Eye (tissue), 1 donor: ENCODE measurements around the gene ZNF563.
A peak's percentile ranks its signal among the peaks of the same experiment; 100 is the strongest.

Experiments
- DNase-seq: peaks from one replicate; pipeline ENCODE4 v3.0.0-alpha.2; 2015

The ZNF563 gene

DNA sequence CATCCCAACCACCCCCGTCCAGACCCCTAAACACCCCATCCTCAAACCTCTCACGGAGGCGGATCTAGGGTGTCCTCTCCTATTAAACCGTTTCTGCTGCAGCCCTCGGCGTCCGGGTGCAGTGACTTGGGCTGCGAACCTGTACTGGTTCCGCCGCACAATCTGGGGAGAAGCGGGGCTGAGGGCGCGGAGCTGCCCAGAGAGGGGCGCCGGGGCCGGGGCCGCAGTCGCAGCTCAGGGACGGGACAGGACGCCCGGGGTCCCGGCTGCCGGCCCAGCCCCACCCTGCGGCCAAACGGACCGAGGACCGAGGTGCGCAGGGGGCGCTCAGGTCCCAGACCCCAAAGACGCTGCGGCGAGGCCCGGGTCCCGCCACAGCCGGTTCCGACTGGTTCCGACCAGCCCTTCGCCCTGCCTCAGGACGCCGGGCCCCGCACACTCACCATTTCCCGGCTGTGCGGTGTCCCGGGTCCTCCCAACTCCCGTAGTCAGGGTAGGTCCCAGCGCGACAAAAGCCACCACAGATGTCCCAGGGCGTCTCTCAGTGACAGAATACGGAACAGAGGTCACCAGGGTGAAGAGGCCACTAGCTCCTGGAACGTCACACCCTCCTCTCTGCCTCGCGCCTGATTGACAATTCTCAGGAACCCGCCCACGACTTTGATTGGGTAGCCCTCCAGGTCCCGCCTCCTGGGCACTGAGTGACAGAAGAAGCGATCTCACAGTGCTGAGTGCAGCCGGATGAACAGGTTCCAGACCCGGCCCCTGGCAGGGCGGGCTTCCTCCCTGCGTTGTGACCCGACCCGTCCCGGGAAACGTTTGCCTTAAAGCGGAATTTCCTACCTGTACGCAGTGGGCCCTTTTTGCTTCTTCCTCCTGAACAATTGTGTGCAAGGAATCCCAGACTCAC lies 38.9 kb downstream of the ZNF563 start, which contains the start of gene ZNF44:
TSS of gene ZNF44 (minus strand) at position 635 of the 910 bp plus-strand sequence. CDS start at position 446, 189 bp downstream.
- DNase-seq, result peak; percentile 99

DNA sequence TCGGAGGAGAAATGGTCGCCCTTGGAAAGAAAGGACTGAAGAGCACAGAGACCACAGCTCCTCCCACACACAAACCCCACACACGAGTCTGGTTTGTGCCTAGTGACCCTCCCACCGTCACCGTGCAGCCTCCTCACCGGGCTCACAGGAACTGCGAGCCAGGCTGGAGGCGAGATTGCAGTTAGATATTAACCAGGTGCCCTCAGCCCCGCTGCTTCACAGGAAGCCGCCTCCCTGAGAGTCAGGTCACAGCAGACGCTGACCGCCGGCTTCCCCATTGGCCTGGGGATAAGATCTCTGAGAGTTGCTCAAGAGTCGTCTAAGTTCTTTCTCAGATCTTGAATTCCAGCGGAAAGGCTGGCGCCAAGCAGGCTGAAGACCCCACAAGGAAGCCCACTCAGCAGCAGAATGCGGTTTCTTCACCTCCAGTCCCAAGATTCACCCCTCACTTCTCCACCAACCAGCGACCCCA lies 39.6 kb downstream of the ZNF563 start:
- DNase-seq, result peak; percentile 71

DNA sequence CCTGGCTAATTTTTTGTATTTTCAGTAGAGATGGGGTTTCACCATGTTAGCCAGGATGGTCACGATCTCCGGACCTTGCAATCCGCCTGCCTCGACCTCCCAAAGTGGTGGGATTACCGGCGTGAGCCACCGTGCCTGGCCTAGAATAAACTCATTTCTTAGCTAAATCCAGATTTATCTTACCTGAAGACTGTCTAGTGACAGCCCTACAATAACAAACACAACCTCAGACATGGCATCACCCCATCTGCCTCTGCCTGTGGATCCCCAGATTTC lies 43.7 kb downstream of the ZNF563 start:
- DNase-seq, result no peak

DNA sequence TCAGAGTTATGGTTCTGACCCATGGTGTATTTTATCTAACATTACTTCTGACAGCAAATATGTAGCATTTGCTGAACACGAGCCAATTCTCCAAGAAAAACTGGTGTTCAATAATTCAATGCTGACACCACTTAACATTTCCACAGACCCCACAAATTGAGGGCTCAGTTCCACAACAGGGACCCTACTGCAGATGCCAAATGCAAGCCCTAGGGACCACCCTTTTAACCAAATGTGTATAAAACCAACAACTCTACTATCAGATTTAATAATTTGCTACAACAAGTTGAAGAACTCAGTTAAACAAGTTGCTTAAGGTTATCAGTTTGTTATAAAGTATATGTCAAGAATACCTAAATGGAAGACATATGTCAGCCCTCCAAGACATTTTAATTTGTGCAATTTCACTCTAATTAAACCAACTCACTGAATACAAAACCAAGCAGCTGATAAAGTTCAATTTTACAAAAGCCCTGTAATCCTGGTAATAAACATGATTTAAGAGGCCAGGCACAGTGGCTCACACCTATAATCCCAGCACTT lies 45.4 kb downstream of the ZNF563 start:
- DNase-seq, result no peak

DNA sequence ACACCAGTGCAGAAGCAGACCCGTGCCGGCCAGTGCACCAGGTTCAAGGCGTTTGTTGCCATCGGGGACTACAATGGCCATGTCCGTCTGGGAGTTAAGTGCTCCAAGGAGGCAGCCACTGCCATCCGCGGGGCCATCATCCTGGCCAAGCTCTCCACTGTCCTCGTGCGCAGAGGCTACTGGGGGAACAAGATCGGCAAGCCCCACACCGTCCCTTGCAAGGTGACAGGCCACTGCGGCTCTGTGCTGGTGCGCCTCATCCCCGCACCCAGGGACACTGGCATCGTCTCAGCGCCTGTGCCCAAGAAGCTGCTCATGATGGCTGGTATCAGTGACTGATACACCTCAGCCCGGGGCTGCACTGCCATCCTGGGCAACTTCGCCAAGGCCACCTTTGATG lies 48.8 kb downstream of the ZNF563 start:
- no peak for DNase-seq

DNA sequence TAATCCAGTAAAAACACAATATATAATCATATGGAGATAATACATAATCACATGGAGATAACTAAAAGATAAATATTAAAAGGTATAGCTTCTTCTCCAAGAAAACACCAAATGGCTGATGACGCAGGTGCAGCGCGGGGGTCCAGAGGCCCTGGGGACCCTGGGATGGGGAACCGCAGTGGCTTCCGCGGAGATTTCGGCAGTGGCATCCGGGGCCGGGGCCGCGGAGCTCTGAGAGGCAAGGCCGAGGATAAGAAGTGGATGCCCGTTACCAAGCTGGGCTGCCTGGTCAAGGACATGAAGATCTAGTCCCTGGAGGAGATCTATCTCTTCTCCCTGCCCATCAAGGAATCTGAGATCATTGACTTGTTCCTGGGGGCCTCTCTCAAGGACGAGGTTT lies 49.2 kb downstream of the ZNF563 start:
- no peak for DNase-seq

DNA sequence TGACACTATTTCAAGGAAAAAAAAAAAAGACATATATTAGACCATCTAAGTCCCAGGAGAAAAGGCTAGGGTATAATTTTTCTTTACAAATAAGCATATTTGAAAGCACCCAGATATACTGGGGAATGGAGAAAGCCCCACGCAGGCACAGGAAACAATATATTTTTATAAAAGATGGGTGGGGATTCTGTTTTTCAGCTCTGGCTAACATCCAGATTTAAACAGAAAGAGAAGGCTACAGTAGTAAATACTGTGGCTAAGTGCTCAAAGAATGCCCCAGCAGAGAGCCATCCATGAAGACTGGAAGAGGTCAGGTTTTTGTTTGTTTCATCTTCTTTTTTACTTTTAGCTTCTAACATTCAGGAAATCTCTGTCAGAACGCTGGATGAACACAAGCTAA lies 54.7 kb downstream of the ZNF563 start:
- no peak for DNase-seq

DNA sequence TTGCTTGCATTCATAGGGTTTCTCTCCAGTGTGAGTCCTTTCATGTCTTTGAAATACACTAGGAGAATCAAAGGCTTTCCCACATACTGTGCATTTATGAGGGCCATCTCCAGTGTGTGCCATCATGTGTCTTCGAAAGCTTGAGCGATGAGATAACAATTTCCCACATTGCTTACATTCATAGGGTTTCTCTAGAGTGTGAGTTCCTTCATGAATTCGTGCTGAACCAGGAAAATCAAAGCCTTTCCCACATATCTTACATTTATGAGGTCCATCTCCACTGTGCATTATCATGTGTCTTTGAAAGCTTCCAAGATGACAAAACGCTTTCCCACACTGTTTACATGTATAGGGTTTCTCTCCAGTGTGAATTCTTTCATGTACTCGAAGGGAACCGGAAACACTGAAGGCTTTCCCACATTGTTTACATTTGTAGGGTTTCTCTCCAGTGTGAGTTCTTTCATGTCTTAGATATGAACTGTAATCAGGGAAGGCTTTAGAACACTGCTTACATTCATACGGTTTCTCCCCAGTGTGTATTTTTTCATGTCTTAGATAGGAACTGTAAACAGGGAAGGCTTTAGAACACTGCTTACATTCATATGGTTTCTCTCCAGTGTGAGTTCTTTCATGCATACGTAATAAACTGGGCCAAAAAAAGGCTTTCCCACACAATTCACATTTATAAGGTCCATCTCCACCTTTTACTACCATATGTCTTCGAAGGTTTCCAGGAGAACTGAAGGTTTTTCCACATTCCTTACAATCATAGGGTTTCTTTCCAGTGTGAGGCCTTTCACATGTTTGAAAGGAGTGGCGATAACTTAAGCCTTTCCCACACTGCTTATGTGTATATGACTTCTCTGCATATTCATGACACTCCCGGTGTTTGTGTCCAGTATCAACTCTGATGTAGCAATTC lies 60.2 kb downstream of the ZNF563 start:
- no peak for DNase-seq

DNA sequence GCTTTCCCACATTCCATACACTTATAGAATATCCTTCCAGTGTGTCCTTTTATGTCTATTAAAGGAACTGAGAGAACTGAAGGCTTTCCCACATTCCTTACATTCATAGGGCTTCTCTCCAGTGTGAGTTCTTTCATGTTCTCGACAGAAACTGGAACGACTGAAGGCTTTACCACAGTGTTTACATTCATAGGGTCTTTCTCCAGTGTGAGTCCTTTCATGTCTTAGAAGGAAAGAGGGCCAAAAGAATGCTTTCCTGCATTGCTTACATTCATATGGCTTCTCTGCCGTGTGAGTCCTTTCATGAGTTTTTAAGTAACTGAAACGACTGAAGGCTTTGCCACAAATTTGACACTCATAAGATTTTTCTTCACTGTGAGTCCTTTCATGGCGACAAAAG lies 61.0 kb downstream of the ZNF563 start:
- no peak for DNase-seq

DNA sequence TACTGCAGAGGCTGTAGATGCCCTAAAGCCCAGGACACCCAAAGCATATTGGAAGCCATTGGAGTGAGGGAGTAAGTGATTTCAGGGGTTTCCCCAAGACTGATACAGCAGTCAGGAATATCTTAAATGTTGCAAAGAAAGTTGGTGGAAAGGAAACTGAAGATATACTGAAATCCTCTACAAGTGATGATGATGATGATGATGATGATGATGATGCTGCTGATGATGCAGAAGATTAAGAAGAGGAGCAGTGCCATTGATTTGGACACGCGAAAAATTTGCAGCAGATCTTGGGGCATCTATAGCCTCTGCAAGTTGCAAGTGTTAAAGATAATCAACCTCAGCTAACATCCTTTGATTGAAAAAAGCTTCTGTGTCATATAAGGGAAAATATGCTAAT lies 62.6 kb downstream of the ZNF563 start:
- no peak for DNase-seq
